Activated naive CD8-positive, alpha-beta T cell (primary cell): ENCODE data around the gene SLC49A3.

Source experiments
- H3K27ac Mint-ChIP-seq: one replicate; pipeline ENCODE4 v1.8.0; 2021; ENCODE audit warnings: mixed read lengths
- H3K27me3 Mint-ChIP-seq: one replicate; pipeline ENCODE4 v1.8.0; 2021; ENCODE audit warnings: mixed read lengths
- H3K36me3 Mint-ChIP-seq: one replicate; pipeline ENCODE4 v1.8.0; 2021; ENCODE audit warnings: mixed read lengths
- H3K4me1 Mint-ChIP-seq: one replicate; pipeline ENCODE4 v1.8.0; 2021; ENCODE audit warnings: low read depth, mixed read lengths
- H3K4me3 Mint-ChIP-seq: one replicate; pipeline ENCODE4 v1.8.0; 2021; ENCODE audit warnings: mild to moderate bottlenecking, mixed read lengths
- H3K9me3 Mint-ChIP-seq: one replicate; pipeline ENCODE4 v1.8.0; 2021; ENCODE audit warnings: low read depth, mixed read lengths

SLC49A3 gene

DNA sequence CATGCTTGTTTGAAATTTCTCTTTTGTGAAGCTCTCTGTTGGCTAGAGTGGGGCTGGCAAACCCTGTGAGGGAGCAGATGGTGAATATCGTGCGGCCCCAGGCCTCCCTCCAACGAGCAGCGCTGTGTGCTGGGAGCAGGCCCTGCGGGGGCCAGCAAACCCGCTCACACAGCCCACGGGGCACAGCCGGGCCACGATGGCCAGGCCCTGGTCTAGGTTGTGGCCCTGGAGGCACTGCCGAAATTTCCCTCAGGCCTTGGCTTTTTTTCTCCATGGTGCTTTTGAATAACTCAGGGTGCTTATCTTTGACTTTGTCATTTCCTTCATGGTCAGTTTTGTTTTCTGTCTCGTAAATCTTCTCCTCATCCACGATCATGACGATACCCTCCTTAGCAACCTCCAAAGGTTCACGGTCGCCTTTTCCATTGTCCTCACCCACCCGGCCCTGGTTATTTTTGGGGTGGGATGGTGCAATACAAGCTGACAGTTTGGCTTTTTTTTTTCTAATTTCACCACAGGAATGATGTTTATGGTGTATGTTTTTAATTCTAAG, 37.4 kb upstream of the SLC49A3 start:
- Mint-ChIP-seq H3K36me3 (no peaks in the 10 kb centered on the region), H3K9me3 (no peaks in the 10 kb centered on the region), H3K27ac (no peak overlapping the region), H3K27me3 (no peaks in the 10 kb centered on the region), H3K4me3 (no peak overlapping the region), H3K4me1 (peaks cover 6% of the 10 kb centered on the region)

GRCh38 chr4:725391-726234, 36.7 kb upstream of the SLC49A3 start:
- Mint-ChIP-seq H3K9me3 (no peaks in the 10 kb centered on the region), H3K27me3 (no peaks in the 10 kb centered on the region), H3K27ac (no peak overlapping the region), H3K4me3 (no peak overlapping the region), H3K36me3 (no peaks in the 10 kb centered on the region), H3K4me1 (peaks cover 6% of the 10 kb centered on the region)

DNA sequence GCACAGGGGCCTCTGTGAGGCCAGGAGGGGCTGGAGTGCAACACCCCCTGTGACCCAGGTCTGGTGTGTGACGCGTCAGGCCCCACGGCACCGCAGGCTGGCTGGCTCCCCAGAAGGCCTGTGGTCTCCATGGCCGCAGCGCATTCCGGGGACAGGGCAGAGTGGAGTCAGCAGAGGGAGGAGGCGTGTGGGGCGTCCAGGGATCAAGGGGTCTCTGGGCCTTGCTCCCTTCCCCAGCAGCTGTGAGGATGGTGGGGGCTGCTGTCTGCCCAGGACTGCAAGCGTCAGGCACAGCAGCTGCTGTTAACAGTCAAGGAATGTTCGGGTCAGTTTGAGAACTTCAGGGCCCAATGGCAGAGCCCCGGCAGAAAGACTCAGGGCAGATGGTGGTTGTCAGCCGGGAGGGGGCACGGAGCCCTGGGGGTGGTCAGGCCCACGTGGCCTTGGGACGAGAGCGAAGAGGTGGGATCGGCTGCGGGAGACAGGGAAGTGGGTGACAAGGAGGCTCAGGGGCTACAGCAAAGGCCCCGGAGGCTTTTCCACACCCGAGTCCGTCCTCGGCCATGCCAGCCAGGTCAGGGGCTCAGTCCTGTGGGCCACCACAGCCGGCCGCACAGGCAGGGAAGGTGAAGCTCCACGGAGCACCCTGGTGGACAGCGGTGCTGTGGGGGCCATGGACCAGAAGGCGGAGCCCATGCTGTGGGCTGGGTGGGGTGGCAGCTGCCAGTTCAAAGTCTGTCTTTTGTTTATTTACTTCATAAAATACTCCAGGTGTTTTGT, 35.0 kb upstream of the SLC49A3 start:
- Mint-ChIP-seq H3K4me1 (peaks cover 6% of the 10 kb centered on the region), H3K27me3 (no peaks in the 10 kb centered on the region), H3K36me3 (no peaks in the 10 kb centered on the region), H3K9me3 (no peaks in the 10 kb centered on the region), H3K27ac (no peak overlapping the region), H3K4me3 (no peak overlapping the region)

DNA sequence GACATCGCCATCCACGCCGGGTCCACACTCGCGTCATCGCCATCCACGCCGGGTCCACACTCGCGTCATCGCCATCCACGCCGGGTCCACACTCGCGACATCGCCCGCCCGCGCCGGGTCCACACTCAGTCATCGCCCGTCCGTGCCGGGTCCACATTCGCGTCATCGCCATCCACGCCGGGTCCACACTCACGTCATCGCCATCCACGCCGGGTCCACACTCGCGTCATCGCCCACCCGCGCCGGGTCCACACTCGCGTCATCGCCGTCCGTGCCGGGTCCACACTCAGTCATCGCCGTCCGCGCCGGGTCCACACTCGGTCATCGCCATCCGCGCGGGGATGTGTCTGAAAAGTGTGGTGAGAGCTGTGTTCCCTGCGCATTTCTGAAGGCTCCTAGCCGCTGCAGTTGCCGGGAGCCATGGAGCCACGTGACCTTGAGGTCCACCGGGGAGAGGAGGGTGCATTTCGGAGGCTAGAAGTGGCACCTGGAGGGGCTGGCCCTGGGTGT, 34.0 kb upstream of the SLC49A3 start:
- no peak overlapping the region for H3K4me3 Mint-ChIP-seq
- no peaks in the 10 kb centered on the region for H3K27me3 Mint-ChIP-seq
- no peaks in the 10 kb centered on the region for H3K9me3 Mint-ChIP-seq
- H3K4me1 Mint-ChIP-seq = peaks cover 6% of the 10 kb centered on the region
- H3K36me3 Mint-ChIP-seq = no peaks in the 10 kb centered on the region
- H3K27ac Mint-ChIP-seq = no peak overlapping the region

- Mint-ChIP-seq H3K9me3 (no peaks in the 10 kb centered on the region), H3K4me3 (no peak overlapping the region), H3K4me1 (peaks cover 9% of the 10 kb centered on the region), H3K27ac (no peak overlapping the region), H3K27me3 (no peaks in the 10 kb centered on the region), H3K36me3 (no peaks in the 10 kb centered on the region)
These were observed 33.3 kb upstream of the SLC49A3 start for GRCh38 chr4:722169-722725.

DNA sequence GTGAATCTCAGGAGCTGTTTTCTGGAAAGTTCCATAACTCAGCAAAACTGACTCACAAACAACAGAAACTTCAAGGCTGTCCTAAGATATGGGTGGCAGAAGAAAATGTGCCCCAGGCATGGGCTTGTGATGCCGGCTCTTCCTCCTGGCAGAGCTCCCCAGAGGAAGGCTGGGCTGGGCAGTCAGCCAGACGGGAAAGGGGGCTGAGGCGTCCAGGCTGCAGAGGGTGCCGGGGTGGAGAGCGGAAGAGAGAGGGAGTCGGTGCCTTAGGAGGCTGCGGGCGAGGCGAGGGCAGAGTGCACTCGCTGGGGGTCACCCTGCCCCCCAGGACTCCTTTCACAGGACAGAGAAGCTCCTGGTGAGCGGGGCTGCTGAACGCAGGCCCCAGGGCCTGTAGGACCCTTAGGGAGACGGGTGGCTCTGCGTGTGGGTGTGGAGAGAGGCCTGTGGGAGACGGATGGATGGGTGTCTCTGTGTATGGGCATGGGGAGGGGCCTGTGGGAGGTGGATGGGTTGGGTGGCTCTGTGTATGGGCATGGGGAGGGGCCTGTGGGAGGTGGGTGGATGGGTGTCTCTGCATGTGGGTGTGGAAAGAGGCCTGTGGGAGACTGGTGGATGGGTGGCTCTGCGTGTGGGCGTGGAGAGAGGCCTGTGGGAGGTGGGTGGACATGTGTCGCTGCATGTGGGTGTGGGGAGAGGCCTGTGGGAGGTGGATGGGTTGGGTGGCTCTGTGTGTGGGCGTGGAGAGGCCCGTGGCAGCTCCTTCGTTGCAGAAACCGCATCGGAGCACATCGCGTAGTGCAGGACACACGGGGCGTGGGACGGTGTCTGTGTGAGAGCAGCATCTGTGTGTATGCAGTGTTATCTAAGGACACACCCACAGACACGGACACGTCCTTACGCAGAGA, 32.6 kb upstream of the SLC49A3 start:
- Mint-ChIP-seq H3K27ac (no peak overlapping the region), H3K9me3 (no peaks in the 10 kb centered on the region), H3K4me1 (peaks cover 9% of the 10 kb centered on the region), H3K4me3 (no peak overlapping the region), H3K36me3 (no peaks in the 10 kb centered on the region), H3K27me3 (no peaks in the 10 kb centered on the region)

- H3K4me1 Mint-ChIP-seq = peaks cover 7% of the 10 kb centered on the region
- H3K36me3 Mint-ChIP-seq = no peaks in the 10 kb centered on the region
- no peaks in the 10 kb centered on the region for H3K9me3 Mint-ChIP-seq
- no peaks in the 10 kb centered on the region for H3K27me3 Mint-ChIP-seq
- no peak overlapping the region for H3K27ac Mint-ChIP-seq
- no peak overlapping the region for H3K4me3 Mint-ChIP-seq
These were observed 31.3 kb upstream of the SLC49A3 start for GRCh38 chr4:720111-720860.

- Mint-ChIP-seq H3K4me1 (peaks cover 14% of the 10 kb centered on the region), H3K9me3 (no peaks in the 10 kb centered on the region), H3K36me3 (no peaks in the 10 kb centered on the region), H3K27me3 (no peaks in the 10 kb centered on the region), H3K27ac (no peak overlapping the region), H3K4me3 (no peak overlapping the region)
These were observed 29.5 kb upstream of the SLC49A3 start for GRCh38 chr4:718460-718859.

DNA sequence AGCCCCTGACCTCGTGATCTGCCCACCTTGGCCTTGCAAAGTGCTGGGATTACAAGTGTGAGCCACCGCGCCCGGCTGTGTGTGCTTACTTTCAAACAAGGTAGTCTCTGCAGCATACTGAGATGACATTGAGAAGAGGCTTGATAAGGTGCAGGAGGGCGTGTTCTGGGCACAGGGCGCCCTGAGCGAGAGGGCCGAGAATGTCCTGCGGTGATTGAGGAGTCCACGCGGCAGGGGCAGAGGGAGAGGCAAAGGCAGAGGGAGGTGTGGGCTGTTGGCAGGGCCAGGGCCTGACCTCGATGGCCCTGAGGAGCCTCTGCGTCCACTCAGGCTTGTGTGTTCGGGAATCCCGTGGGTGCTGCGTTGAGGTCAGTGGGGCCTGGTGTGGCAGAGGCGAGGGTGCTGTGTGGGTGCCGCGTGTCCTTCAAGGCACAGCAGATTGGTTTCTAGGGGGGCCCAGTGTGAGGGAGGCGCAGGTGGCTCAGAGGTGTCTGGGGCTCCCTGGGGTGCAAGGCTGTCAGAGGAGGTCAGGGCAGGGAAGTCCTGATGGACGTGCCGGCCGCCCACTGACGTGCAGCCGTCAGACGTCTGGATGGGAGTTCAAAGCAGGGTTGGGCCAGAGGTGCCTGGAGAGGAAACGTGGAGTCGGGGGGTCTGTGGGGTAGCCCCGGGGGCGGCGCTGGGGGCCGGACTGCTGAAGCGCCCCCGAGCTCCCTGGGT, 28.8 kb upstream of the SLC49A3 start:
- H3K4me3 Mint-ChIP-seq = no peak overlapping the region
- no peak overlapping the region for H3K27ac Mint-ChIP-seq
- no peaks in the 10 kb centered on the region for H3K36me3 Mint-ChIP-seq
- peaks cover 14% of the 10 kb centered on the region for H3K4me1 Mint-ChIP-seq
- no peaks in the 10 kb centered on the region for H3K9me3 Mint-ChIP-seq
- H3K27me3 Mint-ChIP-seq = no peaks in the 10 kb centered on the region

DNA sequence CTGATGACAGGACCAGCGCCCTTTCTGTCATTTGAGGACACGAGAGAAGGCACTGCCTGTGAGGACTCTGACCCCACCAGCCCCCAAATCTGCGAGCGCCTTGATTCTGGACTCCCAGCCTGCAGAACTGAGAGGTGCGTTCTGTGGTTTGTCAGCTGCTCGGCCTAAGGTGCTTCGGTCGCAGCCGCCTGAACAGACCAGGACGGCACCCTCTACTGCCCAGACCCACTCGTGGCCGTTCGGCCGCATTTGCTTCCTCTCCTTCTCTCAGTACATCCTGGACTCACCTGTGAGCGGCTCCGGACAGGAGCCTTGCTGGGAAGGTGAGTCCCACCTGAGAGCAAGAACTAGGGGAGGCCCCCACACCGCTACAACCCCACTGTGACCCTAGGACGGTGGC, 25.1 kb upstream of the SLC49A3 start:
- Mint-ChIP-seq H3K27me3 (no peaks in the 10 kb centered on the region), H3K4me1 (peaks cover 29% of the 10 kb centered on the region)

GRCh38 chr4:712916-713632, 24.1 kb upstream of the SLC49A3 start:
- no peaks in the 10 kb centered on the region for H3K27me3 Mint-ChIP-seq

More for the DNA sequence above, 25.1 kb upstream of the SLC49A3 start:
- no peak overlapping the region for H3K27ac Mint-ChIP-seq
- H3K36me3 Mint-ChIP-seq = peaks cover 2% of the 10 kb centered on the region
- H3K4me3 Mint-ChIP-seq = no peak overlapping the region
- H3K9me3 Mint-ChIP-seq = no peaks in the 10 kb centered on the region

DNA sequence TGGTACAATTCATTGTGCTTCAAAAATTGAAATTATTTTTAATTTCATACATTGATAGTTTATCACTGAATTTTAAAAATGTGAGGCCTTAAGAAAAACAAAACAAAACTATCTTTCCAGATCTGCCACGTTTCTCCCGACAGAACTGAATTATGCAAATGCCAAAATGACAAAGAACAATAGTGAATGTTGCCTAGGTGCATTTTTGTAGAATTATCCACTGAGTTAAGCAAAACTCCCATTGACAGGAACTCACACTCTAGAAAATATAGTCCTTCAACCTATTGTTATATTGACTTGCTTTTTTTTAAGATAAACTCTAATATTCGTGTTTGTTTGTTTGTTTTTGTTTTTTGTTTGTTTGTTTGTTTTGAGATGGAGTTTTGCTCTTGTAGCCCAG, 23.1 kb upstream of the SLC49A3 start:
- Mint-ChIP-seq H3K9me3 (no peaks in the 10 kb centered on the region), H3K4me3 (no peak overlapping the region), H3K27ac (no peak overlapping the region), H3K4me1 (peaks cover 32% of the 10 kb centered on the region), H3K36me3 (peaks cover 2% of the 10 kb centered on the region), H3K27me3 (no peaks in the 10 kb centered on the region)

More at GRCh38 chr4:712916-713632, 24.1 kb upstream of the SLC49A3 start:
- Mint-ChIP-seq H3K36me3 (peaks cover 2% of the 10 kb centered on the region), H3K4me1 (peaks cover 36% of the 10 kb centered on the region), H3K9me3 (no peaks in the 10 kb centered on the region), H3K27ac (no peak overlapping the region), H3K4me3 (no peak overlapping the region)

GRCh38 chr4:710916-711315, 22.0 kb upstream of the SLC49A3 start:
- H3K4me3 Mint-ChIP-seq = no peak overlapping the region

More at GRCh38 chr4:710916-711315, 22.0 kb upstream of the SLC49A3 start:
- no peak overlapping the region for H3K27ac Mint-ChIP-seq
- no peaks in the 10 kb centered on the region for H3K27me3 Mint-ChIP-seq
- no peaks in the 10 kb centered on the region for H3K9me3 Mint-ChIP-seq
- peaks cover 32% of the 10 kb centered on the region for H3K4me1 Mint-ChIP-seq
- H3K36me3 Mint-ChIP-seq = peaks cover 2% of the 10 kb centered on the region
